ENCODE data around the gene ADGRA1.

DNA sequence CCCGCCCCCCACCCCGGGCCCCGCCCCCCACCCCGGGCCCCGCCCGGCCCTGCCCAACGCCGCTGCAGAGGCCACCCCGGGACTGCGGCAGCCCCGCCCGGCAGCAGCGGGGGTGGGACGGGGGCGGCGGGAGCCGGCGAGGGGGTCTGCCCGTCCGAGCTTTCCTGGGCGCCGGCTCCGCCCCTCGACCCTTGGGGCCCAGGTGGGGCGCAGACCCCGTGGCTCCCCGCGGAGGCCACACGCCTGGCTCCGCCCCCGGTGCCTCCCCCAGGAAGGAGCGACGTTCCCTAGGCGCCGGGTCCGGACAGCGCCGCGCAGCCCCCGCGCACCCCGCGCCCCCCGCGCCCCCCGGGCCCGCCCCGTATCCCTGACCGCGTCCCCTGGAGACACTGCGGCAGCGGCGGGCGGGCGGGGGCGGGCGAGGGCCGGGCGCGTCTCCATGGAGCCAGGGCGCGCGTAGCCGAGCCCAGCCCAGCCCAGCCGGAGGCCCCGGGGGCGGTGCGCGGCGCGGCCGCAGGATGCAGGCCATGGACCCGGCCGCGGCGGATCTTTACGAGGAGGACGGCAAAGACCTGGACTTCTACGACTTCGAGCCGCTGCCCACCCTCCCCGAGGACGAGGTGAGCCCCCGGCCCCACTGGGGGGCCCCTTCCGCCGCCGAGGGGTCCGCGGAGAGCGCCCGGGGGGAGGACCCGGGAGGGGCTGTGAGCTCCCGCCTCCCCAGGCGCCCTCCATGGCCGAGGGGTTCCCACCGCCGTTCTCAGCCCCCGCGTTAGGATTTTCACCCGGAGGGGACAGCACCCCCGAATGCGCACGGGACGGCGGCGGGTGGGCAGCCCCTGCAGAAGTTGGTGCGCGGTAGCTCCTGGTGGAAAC, 72.5 kb downstream of the ADGRA1 start, which contains the start of gene KNDC1:
- TF ChIP-seq, protein P1, sequence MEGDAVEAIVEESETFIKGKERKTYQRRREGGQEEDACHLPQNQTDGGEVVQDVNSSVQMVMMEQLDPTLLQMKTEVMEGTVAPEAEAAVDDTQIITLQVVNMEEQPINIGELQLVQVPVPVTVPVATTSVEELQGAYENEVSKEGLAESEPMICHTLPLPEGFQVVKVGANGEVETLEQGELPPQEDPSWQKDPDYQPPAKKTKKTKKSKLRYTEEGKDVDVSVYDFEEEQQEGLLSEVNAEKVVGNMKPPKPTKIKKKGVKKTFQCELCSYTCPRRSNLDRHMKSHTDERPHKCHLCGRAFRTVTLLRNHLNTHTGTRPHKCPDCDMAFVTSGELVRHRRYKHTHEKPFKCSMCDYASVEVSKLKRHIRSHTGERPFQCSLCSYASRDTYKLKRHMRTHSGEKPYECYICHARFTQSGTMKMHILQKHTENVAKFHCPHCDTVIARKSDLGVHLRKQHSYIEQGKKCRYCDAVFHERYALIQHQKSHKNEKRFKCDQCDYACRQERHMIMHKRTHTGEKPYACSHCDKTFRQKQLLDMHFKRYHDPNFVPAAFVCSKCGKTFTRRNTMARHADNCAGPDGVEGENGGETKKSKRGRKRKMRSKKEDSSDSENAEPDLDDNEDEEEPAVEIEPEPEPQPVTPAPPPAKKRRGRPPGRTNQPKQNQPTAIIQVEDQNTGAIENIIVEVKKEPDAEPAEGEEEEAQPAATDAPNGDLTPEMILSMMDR (IDR thresholded peaks at IDR 0.05; ENCODE audit: low read length): no peak
- no peak for TF ChIP-seq EZH2 (optimal IDR thresholded peaks at IDR 0.05; ENCODE audit: low read depth, low read length)

Measured in MM.1S (cell line).